GM12872 (cell line): ENCODE data around the gene SLC25A44.

Source experiments
- TF ChIP-seq, protein P1 (sequence below): IDR thresholded peaks from 3 replicates; pipeline ENCODE4 v1.5.1; 2011; ENCODE audit warnings: low read depth, mild to moderate bottlenecking, low read length, moderate library complexity; ENCODE audit not compliant: insufficient read depth

The SLC25A44 gene

GRCh38 chr1:156191292-156191964, 2.5 kb upstream of the SLC25A44 start:
- TF ChIP-seq, protein P1, sequence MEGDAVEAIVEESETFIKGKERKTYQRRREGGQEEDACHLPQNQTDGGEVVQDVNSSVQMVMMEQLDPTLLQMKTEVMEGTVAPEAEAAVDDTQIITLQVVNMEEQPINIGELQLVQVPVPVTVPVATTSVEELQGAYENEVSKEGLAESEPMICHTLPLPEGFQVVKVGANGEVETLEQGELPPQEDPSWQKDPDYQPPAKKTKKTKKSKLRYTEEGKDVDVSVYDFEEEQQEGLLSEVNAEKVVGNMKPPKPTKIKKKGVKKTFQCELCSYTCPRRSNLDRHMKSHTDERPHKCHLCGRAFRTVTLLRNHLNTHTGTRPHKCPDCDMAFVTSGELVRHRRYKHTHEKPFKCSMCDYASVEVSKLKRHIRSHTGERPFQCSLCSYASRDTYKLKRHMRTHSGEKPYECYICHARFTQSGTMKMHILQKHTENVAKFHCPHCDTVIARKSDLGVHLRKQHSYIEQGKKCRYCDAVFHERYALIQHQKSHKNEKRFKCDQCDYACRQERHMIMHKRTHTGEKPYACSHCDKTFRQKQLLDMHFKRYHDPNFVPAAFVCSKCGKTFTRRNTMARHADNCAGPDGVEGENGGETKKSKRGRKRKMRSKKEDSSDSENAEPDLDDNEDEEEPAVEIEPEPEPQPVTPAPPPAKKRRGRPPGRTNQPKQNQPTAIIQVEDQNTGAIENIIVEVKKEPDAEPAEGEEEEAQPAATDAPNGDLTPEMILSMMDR, result no peak

GRCh38 chr1:156193208-156193487, 756 bp upstream of the SLC25A44 start:
- TF ChIP-seq, protein P1, result no peak

- TF ChIP-seq, protein P1, result no peak
These were observed 372 bp downstream of the SLC25A44 start for GRCh38 chr1:156194300-156194652.

DNA sequence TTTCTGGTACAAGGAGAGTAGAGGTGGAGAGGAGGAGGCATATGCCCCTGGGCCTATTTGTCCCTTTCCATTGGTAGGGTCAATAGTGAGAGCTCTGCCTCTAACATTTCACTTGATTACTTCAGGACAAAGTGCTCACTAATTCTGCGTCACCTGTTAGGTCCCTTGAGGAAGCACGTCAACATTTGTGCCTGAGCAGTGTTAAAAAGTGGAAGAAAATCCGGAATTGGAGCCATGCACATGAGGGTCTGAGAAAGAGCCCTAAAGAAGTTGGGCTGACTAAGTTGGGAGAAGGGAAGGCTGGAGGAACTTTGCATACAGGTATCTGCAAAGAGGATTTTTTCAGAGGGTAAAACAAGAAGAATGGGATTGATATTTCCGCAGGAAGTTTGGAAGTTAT, 1.9 kb downstream of the SLC25A44 start:
- TF ChIP-seq, protein P1, result no peak

DNA sequence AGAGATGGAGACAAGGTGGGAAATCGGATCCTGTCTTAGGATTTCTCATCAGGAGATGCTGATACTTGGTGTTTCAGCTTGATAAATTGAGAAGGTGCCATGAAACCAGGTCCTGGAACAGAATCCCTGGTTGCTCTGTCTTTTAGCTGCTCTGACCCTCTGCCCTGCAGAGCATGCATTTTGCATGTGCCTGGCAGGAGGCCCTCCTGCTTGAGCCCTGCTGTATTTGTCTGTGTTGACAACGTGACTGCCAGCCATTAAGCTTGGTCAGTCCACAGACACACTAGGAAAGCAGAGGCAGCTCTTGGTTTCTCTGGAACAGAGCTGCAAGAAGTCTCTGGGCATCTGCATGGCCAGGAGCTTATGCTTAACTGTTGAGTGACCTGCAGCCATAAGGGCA, 2.5 kb downstream of the SLC25A44 start:
- TF ChIP-seq, protein P1, result no peak

DNA sequence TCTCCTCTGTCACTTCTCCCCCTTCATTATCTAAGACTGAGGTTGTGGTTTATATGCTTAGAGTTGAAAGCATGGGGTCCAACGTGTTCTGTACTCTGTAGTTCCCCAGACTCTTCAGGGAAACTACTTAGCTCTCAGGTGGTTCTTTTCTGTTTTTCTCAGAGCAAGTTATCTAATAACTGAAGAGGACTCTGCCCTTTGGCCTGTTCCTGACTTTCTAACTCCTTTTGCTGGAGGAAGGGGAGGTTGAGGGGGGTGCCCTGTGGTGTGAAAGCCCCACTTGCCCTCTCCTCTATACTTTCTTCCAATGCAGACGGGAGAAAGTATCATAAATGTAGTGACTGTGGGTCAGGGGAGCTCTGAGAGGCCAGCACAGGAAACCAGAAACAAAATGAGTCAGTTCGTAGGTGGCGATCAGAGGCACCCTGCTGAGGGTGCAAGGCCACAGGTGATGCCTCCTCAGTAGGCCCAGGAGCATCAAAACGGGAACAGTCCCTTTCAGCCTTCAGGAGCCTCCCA, 5.0 kb downstream of the SLC25A44 start:
- TF ChIP-seq, protein P1, result no peak

DNA sequence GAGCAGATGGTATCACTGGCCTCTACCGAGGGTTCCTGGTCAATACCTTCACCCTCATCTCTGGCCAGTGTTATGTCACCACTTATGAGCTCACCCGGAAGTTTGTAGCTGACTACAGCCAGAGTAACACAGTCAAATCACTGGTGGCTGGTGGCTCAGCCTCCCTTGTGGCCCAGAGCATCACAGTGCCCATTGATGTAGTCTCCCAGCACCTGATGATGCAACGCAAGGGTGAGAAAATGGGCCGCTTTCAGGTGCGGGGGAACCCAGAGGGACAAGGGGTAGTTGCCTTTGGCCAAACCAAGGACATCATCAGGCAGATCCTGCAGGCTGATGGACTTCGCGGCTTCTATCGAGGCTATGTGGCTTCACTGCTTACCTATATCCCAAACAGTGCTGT, 6.1 kb downstream of the SLC25A44 start:
- TF ChIP-seq, protein P1, result no peak
